Jurkat, Clone E6-1 (cell line): ENCODE results near the gene BMP7.
"Not testable (repeated sequence)": the region's sequence is repeated elsewhere in the genome, so short reads cannot be mapped to it uniquely, and the experiment has no call there.

ENCODE experiments used
- DNase-seq: peaks from one replicate; pipeline ENCODE4 v3.0.0-alpha.2; 2011; ENCODE audit warnings: low read depth, low spot score
- H3K4me3 ChIP-seq: 2 replicates; pipeline ENCODE4 v1.5.1; 2011; ENCODE audit warnings: mild to moderate bottlenecking, low read length, control low read depth, moderate library complexity

The BMP7 gene

GRCh38 chr20:57289391-57290177 is 23.1 kb upstream of the BMP7 start:
- DNase-seq, result no peak
- H3K4me3 ChIP-seq, result no peak overlapping the region

GRCh38 chr20:57288651-57289277 is 22.3 kb upstream of the BMP7 start:
- no peak for DNase-seq
- no peak overlapping the region for H3K4me3 ChIP-seq

GRCh38 chr20:57287901-57288300 is 21.5 kb upstream of the BMP7 start:
- DNase-seq, result no peak
- H3K4me3 ChIP-seq, result no peak overlapping the region

- no peak overlapping the region for H3K4me3 ChIP-seq
- DNase-seq, result no peak
These were observed 20.8 kb upstream of the BMP7 start for GRCh38 chr20:57287007-57287880.

- no peak overlapping the region for H3K4me3 ChIP-seq
- no peak for DNase-seq
These were observed 17.4 kb upstream of the BMP7 start for GRCh38 chr20:57283860-57284259.

GRCh38 chr20:57282670-57283361 is 16.4 kb upstream of the BMP7 start:
- DNase-seq, result no peak
- no peak overlapping the region for H3K4me3 ChIP-seq

- no peak for DNase-seq
- no peak overlapping the region for H3K4me3 ChIP-seq
These were observed 15.5 kb upstream of the BMP7 start for GRCh38 chr20:57281900-57282299.

GRCh38 chr20:57280221-57280620 is 13.8 kb upstream of the BMP7 start:
- DNase-seq, result no peak
- no peak overlapping the region for H3K4me3 ChIP-seq

GRCh38 chr20:57279548-57279947 is 13.1 kb upstream of the BMP7 start:
- not testable (repeated sequence) for H3K4me3 ChIP-seq, DNase-seq

GRCh38 chr20:57278457-57278856 is 12.0 kb upstream of the BMP7 start:
- DNase-seq, result no peak
- no peak overlapping the region for H3K4me3 ChIP-seq

GRCh38 chr20:57277398-57278105 is 11.1 kb upstream of the BMP7 start:
- DNase-seq, result no peak
- H3K4me3 ChIP-seq, result no peak overlapping the region

GRCh38 chr20:57276221-57276620 is 9.8 kb upstream of the BMP7 start:
- DNase-seq, result no peak

GRCh38 chr20:57275813-57276212 is 9.4 kb upstream of the BMP7 start:
- H3K4me3 ChIP-seq, result no peak overlapping the region
- DNase-seq, result no peak

More at GRCh38 chr20:57276221-57276620, 9.8 kb upstream of the BMP7 start:
- H3K4me3 ChIP-seq, result no peak overlapping the region

- DNase-seq, result no peak
- no peak overlapping the region for H3K4me3 ChIP-seq
These were observed 8.9 kb upstream of the BMP7 start for GRCh38 chr20:57275334-57275733.

GRCh38 chr20:57274846-57275245 is 8.4 kb upstream of the BMP7 start:
- DNase-seq, result no peak
- no peak overlapping the region for H3K4me3 ChIP-seq

GRCh38 chr20:57274299-57274698 is 7.9 kb upstream of the BMP7 start:
- DNase-seq, result no peak
- H3K4me3 ChIP-seq, result no peak overlapping the region

GRCh38 chr20:57272883-57273535 is 6.6 kb upstream of the BMP7 start:
- DNase-seq, result no peak
- no peak overlapping the region for H3K4me3 ChIP-seq
